Limb (tissue), 2 donors: ENCODE measurements around the gene PTPRB.

Experiments used
- DNase-seq, 2 donors: peaks; one replicate each; pipeline ENCODE4 v3.0.0-alpha.2; 2016; ENCODE audit errors: extremely low spot score in 2 of 2

The PTPRB gene

GRCh38 chr12:70467476-70467875, 169.8 kb downstream of the PTPRB start:
- no peak for DNase-seq

- DNase-seq = no peak
Measured at GRCh38 chr12:70466753-70467152, 170.5 kb downstream of the PTPRB start.
